Activated naive CD8-positive, alpha-beta T cell treated with anti-CD3 and anti-CD28 coated beads for 36 hours (primary cell): ENCODE results near the gene F11R. TPM values are rescaled to one million over a fixed set of nuclear protein-coding genes. Genes with fewer than 3 reads are reported as not detected.
"Not testable (repeated sequence)": the region's sequence is repeated elsewhere in the genome, so short reads cannot be mapped to it uniquely, and the experiment has no call there.

Experiments used
- DNase-seq: peaks from one replicate; pipeline ENCODE4 v3.0.0; 2021
- H3K27ac Mint-ChIP-seq: one replicate; pipeline ENCODE4 v1.8.0; 2022; ENCODE audit warnings: mild to moderate bottlenecking, moderate library complexity, mixed read lengths
- H3K27me3 Mint-ChIP-seq: one replicate; pipeline ENCODE4 v1.8.0; 2022; ENCODE audit warnings: mild to moderate bottlenecking, mixed read lengths
- H3K36me3 Mint-ChIP-seq: one replicate; pipeline ENCODE4 v1.8.0; 2021; ENCODE audit warnings: mild to moderate bottlenecking, mixed read lengths
- H3K4me1 Mint-ChIP-seq: one replicate; pipeline ENCODE4 v1.8.0; 2021; ENCODE audit warnings: mixed read lengths
- H3K4me3 Mint-ChIP-seq: one replicate; pipeline ENCODE4 v1.8.0; 2022; ENCODE audit warnings: mild to moderate bottlenecking, moderate library complexity, mixed read lengths
- H3K9me3 Mint-ChIP-seq: one replicate; pipeline ENCODE4 v1.8.0; 2022; ENCODE audit warnings: mixed read lengths
- total RNA-seq, 2 experiments: library from RNA; stranded (reverse); gene quantifications; one replicate each; pipeline ENCODE4 v1.2.3, GENCODE V29; 2021

The F11R gene
- total RNA-seq, 2 experiments from 2014 or later, result 12.8 to 13.4 TPM

DNA sequence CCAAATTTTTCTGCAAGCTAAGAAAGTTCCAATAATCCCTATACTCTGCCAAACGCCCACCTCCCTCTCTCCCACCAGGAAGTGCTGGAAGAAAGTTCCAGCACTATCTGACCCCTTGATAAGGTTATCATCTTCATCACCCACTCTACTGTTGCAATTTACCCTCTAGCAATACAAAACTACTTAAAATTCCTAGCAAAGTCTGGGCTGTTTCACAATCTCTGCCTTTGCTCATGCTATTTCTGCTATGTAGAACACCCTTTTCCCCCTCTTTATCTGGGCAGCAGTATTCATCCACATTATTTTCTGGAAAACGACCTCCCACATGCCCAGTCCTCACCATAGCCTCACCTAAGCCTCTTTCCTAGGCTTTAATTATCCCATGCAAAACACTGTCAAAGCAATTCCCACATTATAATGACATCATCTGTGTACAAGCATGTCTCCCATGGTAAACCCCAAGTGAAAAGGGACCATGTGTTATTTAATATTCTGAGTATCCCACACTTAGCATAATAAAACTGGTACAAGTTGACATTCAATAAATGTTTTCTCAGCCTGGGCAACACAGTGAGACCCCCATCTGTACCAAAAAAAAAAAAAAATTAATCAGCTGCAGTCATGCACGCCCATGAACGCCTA is 12.0 kb downstream of the F11R start:
- Mint-ChIP-seq H3K4me1 (peaks cover 19% of the 10 kb centered on the region), H3K27me3 (no peaks in the 10 kb centered on the region), H3K9me3 (no peaks in the 10 kb centered on the region), H3K36me3 (no peaks in the 10 kb centered on the region), H3K4me3 (no peak overlapping the region), H3K27ac (no peak overlapping the region)
- no peak for DNase-seq

DNA sequence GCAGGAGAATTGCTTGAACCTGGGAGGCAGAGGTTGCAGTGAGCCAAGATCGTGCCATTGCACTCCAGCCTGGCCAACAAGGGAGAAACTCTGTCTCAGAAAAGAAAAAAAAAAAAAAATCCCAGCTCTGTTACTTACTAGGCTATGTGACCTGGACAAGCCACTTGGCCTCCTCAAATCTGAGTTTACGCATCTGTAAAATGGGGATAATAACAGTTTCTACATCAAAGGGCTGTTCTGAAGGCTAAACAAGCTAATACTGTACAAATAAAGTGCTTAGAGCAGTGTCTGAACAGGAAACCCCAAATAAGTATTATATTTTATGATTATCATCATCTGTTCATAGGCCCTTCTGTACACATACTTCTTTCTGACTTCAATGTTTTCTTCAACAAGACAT is 13.6 kb downstream of the F11R start:
- no peak for DNase-seq
- Mint-ChIP-seq H3K27ac (no peak overlapping the region), H3K4me3 (no peak overlapping the region), H3K36me3 (no peaks in the 10 kb centered on the region), H3K4me1 (peaks cover 8% of the 10 kb centered on the region), H3K27me3 (no peaks in the 10 kb centered on the region), H3K9me3 (no peaks in the 10 kb centered on the region)

DNA sequence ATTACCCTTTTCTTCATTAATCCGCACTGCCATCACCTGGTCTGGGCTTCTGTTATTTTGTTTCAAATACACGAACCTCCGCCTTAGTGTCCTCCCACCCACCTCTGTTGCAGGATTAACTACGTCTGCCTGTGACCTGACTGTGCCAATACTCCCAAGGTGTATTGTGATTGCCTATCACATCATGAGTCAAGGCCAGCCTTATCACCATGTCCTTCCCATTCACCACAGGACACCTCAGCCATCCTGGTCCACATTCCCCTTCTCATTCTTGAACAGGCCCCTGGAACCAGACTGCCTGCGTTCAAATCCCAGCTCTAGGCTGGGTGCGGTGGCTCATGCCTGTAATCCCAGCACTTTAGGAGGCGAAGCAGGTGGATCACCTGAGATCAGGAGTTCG is 14.4 kb downstream of the F11R start:
- no peak for DNase-seq
- Mint-ChIP-seq H3K36me3 (no peaks in the 10 kb centered on the region), H3K27me3 (no peaks in the 10 kb centered on the region), H3K27ac (no peak overlapping the region), H3K9me3 (no peaks in the 10 kb centered on the region), H3K4me1 (peaks cover 4% of the 10 kb centered on the region), H3K4me3 (no peak overlapping the region)

DNA sequence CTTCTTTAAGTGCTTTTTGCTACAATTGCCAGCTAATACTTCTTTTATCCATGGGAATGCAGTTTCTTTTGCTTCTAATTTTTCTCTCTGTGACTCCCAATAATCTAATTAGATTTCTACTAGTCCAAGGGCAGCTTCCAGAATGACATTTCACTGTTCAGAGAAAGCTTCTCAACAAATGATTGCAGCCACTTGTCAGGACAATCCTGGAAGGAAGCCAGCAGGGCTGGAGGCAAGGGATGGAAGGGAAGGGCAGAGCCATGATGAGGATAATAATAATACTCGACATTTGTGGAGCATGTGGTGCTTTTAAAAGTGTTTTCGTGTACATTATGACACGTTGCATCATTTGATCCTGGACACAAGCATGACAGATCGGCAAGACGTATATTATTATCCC is 19.4 kb downstream of the F11R start:
- H3K9me3 Mint-ChIP-seq, result no peaks in the 10 kb centered on the region
- H3K27ac Mint-ChIP-seq, result no peak overlapping the region
- no peaks in the 10 kb centered on the region for H3K27me3 Mint-ChIP-seq
- peaks cover 2% of the 10 kb centered on the region for H3K4me1 Mint-ChIP-seq
- DNase-seq, result no peak
- H3K4me3 Mint-ChIP-seq, result no peak overlapping the region
- no peaks in the 10 kb centered on the region for H3K36me3 Mint-ChIP-seq

DNA sequence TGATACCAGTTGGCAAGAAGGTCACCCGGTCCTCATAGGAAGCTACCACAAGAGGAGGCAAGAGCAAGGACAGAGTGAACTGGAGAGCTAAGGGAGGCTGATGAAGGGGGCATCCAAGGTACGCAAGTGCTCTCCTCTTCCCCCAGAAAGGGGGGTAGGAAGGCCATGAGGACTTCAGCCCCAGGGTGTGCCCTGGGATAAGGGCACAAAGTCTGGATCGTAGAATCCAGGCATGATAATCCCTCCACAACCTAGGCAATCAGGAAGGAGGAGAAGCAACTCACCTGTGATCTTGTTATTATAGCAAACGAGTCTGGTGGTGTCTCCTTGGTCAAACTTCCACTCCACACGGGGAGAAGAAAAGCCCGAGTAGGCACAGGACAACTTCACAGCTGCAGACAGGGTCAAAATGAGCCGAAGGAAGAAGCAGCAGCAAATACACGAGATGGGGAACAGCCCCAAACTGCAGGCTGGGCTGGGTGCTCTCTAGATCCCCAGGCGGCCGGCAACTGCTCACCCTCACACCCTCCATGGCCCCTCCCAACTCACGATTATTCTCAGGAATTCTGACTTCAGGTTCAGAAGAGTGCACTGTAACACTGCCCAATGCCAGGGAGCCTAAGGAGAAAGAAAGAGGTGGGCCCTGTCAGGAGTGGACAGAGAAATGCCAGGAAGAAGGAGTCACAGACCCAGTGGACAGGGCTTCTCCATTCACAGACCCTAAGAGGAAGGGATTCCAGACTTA is 20.0 kb downstream of the F11R start:
- Mint-ChIP-seq H3K36me3 (no peaks in the 10 kb centered on the region), H3K27me3 (no peaks in the 10 kb centered on the region), H3K4me1 (peaks cover 6% of the 10 kb centered on the region)

DNA sequence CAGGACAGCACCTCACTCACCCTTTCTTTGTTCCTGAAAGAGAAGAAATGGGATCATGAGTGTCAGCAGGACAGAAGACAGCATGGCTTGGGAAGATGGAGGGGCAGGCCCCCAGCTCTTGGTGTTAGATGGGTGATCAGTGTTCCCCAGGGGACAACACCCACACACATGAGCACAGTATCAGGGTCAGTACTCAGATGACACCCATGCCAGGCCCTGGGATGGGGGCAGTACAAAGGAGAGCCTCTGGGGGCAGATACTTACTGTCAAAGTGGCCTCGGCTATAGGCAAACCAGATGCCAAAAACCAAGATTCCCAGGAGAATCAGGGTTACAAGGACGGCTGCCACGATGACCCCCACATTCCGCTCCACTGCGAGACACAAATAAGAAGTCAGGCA is 21.6 kb downstream of the F11R start:
- DNase-seq, result no peak
- no peaks in the 10 kb centered on the region for H3K27me3 Mint-ChIP-seq
- H3K4me1 Mint-ChIP-seq, result peaks cover 16% of the 10 kb centered on the region
- H3K4me3 Mint-ChIP-seq, result no peak overlapping the region
- H3K9me3 Mint-ChIP-seq, result no peaks in the 10 kb centered on the region
- no peaks in the 10 kb centered on the region for H3K36me3 Mint-ChIP-seq
- no peak overlapping the region for H3K27ac Mint-ChIP-seq

More for the DNA sequence above, 20.0 kb downstream of the F11R start:
- DNase-seq, result no peak
- H3K27ac Mint-ChIP-seq, result no peak overlapping the region
- H3K9me3 Mint-ChIP-seq, result no peaks in the 10 kb centered on the region
- H3K4me3 Mint-ChIP-seq, result no peak overlapping the region

DNA sequence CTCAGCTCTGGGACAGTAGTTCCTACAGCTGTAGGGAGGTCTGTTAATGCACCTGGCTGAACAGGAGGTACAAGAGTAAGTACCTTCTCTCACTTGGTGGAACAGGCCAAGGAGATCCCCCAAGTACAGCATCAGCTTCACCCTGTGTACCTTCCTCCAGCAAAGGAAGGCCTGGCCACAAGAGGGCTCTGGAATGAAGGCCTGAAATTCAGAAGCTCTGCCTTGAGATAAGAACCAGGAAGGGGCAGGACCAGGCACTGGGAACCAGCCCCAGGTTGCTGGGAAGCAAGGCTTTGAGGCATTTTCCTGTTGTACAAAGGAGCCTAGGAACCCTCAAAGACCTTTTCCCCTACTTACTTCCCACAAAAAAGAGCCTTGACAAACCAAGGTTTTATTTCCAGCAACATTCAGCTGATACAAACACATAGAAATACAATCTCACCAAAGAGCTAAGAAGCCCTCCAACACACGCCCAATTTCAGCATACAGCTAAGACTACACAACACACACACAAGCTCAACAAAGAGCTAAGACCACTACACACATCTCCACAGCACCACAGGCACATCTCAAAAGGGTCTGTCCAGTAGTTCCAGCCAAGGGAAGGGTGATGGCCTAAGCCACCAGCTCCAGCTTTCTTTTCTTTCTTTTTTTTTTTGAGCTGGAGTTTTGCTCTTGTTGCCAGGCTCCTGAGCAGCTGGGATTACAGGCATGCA is 23.5 kb downstream of the F11R start:
- Mint-ChIP-seq H3K4me1 (peaks cover 21% of the 10 kb centered on the region), H3K27ac (no peak overlapping the region), H3K36me3 (no peaks in the 10 kb centered on the region), H3K9me3 (no peaks in the 10 kb centered on the region), H3K27me3 (no peaks in the 10 kb centered on the region), H3K4me3 (no peak overlapping the region)
- DNase-seq, result peak; percentile 37

DNA sequence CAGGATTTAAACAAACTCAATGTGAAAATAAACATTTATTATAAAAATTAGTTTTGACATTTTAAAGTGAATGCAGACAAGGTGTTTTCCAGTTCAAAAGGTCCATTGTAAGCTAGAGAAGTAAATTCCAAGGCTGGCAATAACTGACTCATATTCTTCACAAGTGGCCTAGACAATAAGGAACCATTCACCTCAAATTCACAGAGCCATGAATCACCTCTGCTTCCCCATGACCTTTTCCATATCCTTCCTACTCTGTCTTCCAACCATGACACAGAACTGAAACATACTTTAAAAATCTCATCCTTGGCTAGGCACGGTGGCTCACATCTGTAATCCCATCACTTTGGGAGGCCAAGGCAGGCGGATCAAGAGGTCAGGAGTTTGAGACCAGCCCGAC is 24.8 kb downstream of the F11R start:
- H3K4me3 Mint-ChIP-seq, result no peak overlapping the region
- peaks cover 21% of the 10 kb centered on the region for H3K4me1 Mint-ChIP-seq
- no peaks in the 10 kb centered on the region for H3K36me3 Mint-ChIP-seq
- no peak for DNase-seq
- no peaks in the 10 kb centered on the region for H3K27me3 Mint-ChIP-seq
- H3K9me3 Mint-ChIP-seq, result no peaks in the 10 kb centered on the region
- H3K27ac Mint-ChIP-seq, result no peak overlapping the region

DNA sequence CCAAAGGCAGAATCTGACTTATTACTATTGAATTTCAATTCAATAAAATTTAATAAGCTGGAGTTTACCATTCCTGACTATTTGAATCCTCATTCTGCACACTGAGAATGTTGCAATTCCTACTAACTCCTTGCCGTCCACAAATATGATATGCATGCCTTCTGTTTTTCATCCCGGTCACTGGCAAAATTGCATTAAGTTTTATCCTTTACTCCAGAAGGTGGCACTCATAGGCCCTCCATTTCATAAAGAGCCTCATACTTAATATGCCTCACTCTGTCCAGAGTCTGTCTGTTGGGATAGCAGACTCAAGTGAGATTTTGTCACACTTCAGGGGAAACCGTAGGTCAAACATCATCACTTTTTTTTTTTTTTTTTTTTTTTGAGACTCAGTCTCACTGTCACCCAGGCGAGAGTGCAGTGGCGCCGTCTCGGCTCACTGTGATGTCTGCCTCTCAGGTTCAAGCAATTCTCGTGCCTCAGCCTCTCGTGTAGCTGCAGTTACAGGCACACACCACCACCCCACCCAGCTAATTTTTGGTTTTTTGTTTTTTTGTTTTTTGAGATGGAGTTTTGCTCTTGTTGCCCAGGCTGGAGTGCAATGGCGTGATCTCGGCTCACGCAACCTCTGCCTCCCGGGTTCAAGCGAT is 27.3 kb downstream of the F11R start:
- Mint-ChIP-seq H3K4me3 (no peak overlapping the region), H3K27me3 (no peaks in the 10 kb centered on the region), H3K4me1 (peaks cover 29% of the 10 kb centered on the region), H3K9me3 (no peaks in the 10 kb centered on the region), H3K27ac (no peak overlapping the region), H3K36me3 (no peaks in the 10 kb centered on the region)
- DNase-seq, result no peak

DNA sequence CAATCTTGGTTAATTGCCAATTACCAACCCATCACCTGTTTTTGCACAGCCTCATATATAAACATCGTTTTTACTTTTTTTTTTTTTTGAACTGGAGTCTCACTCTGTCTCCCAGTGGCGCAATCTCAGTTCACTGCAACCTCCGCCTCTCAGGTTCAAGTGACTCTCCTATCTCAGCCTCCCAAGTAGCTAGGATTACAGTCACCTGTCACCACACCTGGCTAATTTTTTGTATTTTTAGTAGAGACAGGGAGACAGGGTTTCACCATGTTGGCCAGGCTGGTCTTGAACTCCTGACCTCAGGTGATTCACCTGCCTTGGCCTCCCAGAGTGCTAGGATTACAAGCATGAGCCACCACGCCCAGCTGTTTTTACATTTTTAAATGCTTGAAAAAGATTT is 28.9 kb downstream of the F11R start:
- H3K36me3 Mint-ChIP-seq, DNase-seq, H3K9me3 Mint-ChIP-seq, H3K4me3 Mint-ChIP-seq, H3K27me3 Mint-ChIP-seq, H3K27ac Mint-ChIP-seq: not testable (repeated sequence)
- peaks cover 26% of the 10 kb centered on the region for H3K4me1 Mint-ChIP-seq

DNA sequence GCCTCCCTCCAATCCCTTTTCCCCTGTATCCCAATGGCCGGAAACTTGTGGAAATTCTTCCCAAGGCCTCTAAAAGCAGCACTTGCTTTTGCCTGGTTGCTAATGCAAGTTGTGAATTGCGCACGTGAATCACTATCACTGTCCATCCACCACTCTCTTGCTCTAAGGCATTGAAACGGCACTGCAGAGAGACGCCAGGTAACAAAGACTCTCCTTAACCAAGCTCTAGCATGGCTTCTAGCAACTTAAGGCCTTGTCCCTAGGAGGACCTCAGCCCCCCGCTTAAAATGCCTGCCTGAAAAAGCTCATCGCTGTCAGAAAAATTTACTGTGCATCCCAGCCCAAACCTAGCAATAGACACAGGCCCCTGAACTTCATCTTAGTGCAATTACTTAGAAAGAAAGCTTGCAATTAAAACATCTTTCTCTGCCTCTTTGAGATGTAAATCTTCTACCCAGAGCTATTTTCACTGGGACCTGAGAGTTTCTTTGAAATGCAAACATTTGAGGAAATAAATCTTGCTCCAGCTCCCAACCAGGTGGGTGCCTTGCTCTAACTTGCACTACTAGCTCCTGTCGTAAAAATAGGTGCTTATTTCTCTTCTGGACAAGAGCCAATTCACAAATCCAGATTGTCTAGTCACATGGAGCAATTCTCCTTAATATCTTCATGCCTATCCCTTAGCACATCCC is 33.4 kb downstream of the F11R start:
- Mint-ChIP-seq H3K4me3 (no peak overlapping the region), H3K27me3 (peaks cover 12% of the 10 kb centered on the region), H3K4me1 (peaks cover 8% of the 10 kb centered on the region), H3K36me3 (no peaks in the 10 kb centered on the region), H3K27ac (no peak overlapping the region), H3K9me3 (no peaks in the 10 kb centered on the region)
- no peak for DNase-seq

DNA sequence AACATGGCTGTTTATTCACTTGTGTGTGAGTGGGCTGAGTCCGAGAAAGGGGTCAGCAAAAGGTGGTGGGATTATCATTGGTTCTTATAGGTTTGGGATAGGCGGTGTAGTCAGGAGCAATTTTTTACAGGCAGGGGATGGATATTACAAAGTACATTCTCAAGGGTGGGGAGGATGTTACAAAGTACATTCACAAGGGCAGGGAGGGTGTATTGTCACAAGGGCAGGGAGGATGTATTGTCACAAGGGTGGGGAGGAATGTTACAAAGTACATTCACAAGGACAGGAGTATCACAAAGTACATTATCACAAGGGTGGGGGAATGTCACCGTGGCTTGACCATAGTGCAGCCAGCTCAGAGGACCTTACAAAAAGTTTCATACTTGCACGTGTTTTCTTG is 35.2 kb downstream of the F11R start:
- H3K27me3 Mint-ChIP-seq, result peaks cover 30% of the 10 kb centered on the region
- no peak overlapping the region for H3K27ac Mint-ChIP-seq
- H3K4me1 Mint-ChIP-seq, result peaks cover 17% of the 10 kb centered on the region
- H3K4me3 Mint-ChIP-seq, result no peak overlapping the region
- no peaks in the 10 kb centered on the region for H3K9me3 Mint-ChIP-seq
- no peak for DNase-seq
- no peaks in the 10 kb centered on the region for H3K36me3 Mint-ChIP-seq

DNA sequence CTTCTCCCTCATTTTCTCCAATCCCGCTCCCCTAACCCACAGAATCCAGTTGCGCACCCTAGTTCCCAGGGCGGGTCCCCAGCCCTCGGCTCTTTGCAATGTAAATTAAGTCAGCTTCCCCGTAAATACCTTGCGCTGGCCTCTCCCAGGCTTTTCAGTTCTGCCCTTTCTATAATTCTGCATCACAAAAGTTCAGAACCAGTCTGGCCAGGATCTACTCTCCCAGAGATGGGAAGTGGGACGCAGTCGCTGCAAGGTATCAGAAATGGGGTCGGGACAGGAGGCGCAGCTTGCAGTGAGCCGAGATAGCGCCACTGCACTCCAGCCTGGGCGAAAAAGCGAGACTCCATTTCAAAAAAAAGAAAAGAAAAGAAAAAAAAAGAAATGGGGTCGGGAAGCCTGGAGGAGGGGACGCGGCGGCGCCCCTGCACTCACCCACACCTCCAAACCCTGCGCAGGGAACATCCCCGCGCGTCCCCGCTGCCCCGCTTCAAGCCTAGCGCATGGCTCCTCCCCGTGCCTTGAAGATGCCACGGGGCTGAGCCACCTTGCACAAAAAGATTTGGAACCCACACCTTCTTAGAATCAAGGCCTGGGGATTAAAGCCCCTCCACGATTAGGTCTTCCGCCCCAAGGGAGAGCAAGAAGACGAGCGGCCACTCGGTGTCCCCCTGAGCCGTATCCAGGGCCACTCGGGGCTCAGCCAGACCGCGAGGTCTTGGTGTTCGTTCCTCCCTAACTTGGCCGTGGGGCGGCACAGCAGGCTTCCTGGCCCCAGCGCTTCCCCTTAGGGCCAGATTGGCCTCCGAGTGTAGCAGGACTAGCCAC is 39.2 kb downstream of the F11R start:
- DNase-seq, result peak; percentile 18
- H3K4me1 Mint-ChIP-seq, result peaks cover 10% of the 10 kb centered on the region

DNA sequence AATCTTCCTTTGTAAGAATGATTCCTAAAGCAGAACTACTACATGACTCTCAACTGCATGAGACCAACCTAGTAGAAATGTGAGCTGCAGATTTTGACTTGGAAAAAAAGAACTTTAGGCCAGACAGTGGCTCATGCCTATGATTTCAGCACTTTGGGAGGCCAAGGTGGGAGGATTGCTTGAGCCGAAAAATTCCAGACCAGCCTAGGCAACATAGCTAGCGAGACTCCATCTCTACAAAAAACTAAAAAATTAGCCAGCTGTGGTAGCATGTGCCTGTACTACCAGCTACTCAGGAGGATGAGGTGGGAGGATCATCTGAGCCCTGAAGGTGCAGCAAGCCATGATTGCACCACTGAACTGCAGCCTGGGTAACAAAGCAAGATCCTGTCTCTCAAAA is 41.7 kb downstream of the F11R start:
- Mint-ChIP-seq H3K4me3 (no peak overlapping the region), H3K36me3 (no peaks in the 10 kb centered on the region), H3K9me3 (no peaks in the 10 kb centered on the region), H3K27me3 (peaks cover 46% of the 10 kb centered on the region), H3K27ac (no peak overlapping the region), H3K4me1 (peaks cover 10% of the 10 kb centered on the region)
- no peak for DNase-seq

More for the DNA sequence above, 39.2 kb downstream of the F11R start:
- H3K4me3 Mint-ChIP-seq, result peak overlapping the region; percentile 72
- H3K27ac Mint-ChIP-seq, result no peak overlapping the region
- no peaks in the 10 kb centered on the region for H3K36me3 Mint-ChIP-seq
- peaks cover 41% of the 10 kb centered on the region for H3K27me3 Mint-ChIP-seq
- no peaks in the 10 kb centered on the region for H3K9me3 Mint-ChIP-seq
